GM12878 (cell line): ENCODE measurements around the gene CBX8. TPM values are rescaled to one million over a fixed set of nuclear protein-coding genes. Genes with fewer than 3 reads are reported as not detected.

ENCODE experiments used
- FOS ChIP-seq: IDR thresholded peaks from 3 replicates; pipeline ENCODE4 v1.6.1; 2011; ENCODE audit warnings: borderline replicate concordance; ENCODE audit not compliant: insufficient read length; ENCODE audit errors: extremely low read depth
- JUNB ChIP-seq: IDR thresholded peaks from 2 replicates; pipeline ENCODE4 v1.6.1; 2016; ENCODE audit warnings: antibody characterized with exemption, mild to moderate bottlenecking
- SMAD5 ChIP-seq: IDR thresholded peaks from 2 replicates; pipeline ENCODE4 v1.6.1; 2016; ENCODE audit warnings: antibody characterized with exemption, low read depth
- SREBF2 ChIP-seq: IDR thresholded peaks from 2 replicates; pipeline ENCODE4 v1.6.1; 2012; ENCODE audit warnings: mild to moderate bottlenecking, low read length
- STAT3 ChIP-seq: IDR thresholded peaks from 2 replicates; pipeline ENCODE4 v1.6.1; 2011; ENCODE audit warnings: low read depth, low read length, improper control_type of control experiment
- TCF3 ChIP-seq: IDR thresholded peaks from 2 replicates; pipeline ENCODE4 v1.6.1; 2012; ENCODE audit warnings: low read depth, mild to moderate bottlenecking, low read length, borderline replicate concordance; ENCODE audit not compliant: insufficient read depth
- TCF7 ChIP-seq: IDR thresholded peaks from 2 replicates; pipeline ENCODE4 v1.6.1; 2014; ENCODE audit warnings: antibody characterized with exemption, borderline replicate concordance
- ZBTB33 ChIP-seq: fragments of 450-650 bp; IDR thresholded peaks from 2 replicates; pipeline ENCODE4 v1.6.1; 2017; ENCODE audit warnings: mild to moderate bottlenecking
- polyA plus RNA-seq, 11 experiments: library from polyadenylated mRNA; depleted of rRNA in 4 of 11; unstranded in 6 of 11; stranded (reverse) in 5 of 11; fragments of >200 nt; fragmentation: Nextera tagmentation in 4 of 11; fragmentation: Illumina TruSeq in 1 of 11; extraction: Ambion mirVana in 4 of 11; extraction: Trizol in 1 of 11; gene quantifications; 1 replicate in 1 of 11; 2 replicates in 10 of 11; pipeline versions ENCODE4 v1.2.1 to v1.2.3, GENCODE V29; 2011 to 2016; ENCODE audit warnings: inconsistent platforms in 2 of 11, missing spikeins in 2 of 11, low read depth in 1 of 11
- total RNA-seq, 4 experiments: library from RNA; depleted of rRNA in 3 of 4; stranded (reverse); fragments of >200 nt in 3 of 4; fragmentation: Illumina TruSeq in 1 of 4; extraction: Trizol in 1 of 4; gene quantifications; 2 replicates each; pipeline versions ENCODE4 v1.2.1 to v1.2.3, GENCODE V29; 2013 to 2021
- TF ChIP-seq, protein P1 (sequence below): fragments of 450-650 bp; formaldehyde crosslinking; IDR thresholded peaks from 2 replicates; pipeline ENCODE4 v1.5.0; 2022; ENCODE audit warnings: mild to moderate bottlenecking, missing genetic modification characterization
- TF ChIP-seq, protein P2 (sequence below): IDR thresholded peaks from 2 replicates; pipeline ENCODE4 v1.6.1; 2011; ENCODE audit warnings: low read depth, low read length, improper control_type of control experiment, borderline replicate concordance
- TF ChIP-seq, protein P3 (sequence below): IDR thresholded peaks from 2 replicates; pipeline ENCODE4 v1.6.1; 2012; ENCODE audit warnings: low read depth, low read length, improper control_type of control experiment
- TF ChIP-seq, protein P4 (sequence below): IDR thresholded peaks from 2 replicates; pipeline ENCODE4 v1.6.1; 2011; ENCODE audit warnings: mild to moderate bottlenecking, low read depth, low read length, moderate library complexity; ENCODE audit not compliant: insufficient replicate concordance

The CBX8 gene
- total and polyA plus RNA-seq, 10 of the 15 experiments (the other 5 are each of a cell fraction or from before 2014, with no cell fraction given), result 0.03 to 6.7 (median 1.9) TPM

- TF ChIP-seq SREBF2, result no peak
- no peak for TF ChIP-seq JUNB
- TF ChIP-seq ZBTB33, result no peak
- no peak for TF ChIP-seq SMAD5
- TF ChIP-seq, protein P1, sequence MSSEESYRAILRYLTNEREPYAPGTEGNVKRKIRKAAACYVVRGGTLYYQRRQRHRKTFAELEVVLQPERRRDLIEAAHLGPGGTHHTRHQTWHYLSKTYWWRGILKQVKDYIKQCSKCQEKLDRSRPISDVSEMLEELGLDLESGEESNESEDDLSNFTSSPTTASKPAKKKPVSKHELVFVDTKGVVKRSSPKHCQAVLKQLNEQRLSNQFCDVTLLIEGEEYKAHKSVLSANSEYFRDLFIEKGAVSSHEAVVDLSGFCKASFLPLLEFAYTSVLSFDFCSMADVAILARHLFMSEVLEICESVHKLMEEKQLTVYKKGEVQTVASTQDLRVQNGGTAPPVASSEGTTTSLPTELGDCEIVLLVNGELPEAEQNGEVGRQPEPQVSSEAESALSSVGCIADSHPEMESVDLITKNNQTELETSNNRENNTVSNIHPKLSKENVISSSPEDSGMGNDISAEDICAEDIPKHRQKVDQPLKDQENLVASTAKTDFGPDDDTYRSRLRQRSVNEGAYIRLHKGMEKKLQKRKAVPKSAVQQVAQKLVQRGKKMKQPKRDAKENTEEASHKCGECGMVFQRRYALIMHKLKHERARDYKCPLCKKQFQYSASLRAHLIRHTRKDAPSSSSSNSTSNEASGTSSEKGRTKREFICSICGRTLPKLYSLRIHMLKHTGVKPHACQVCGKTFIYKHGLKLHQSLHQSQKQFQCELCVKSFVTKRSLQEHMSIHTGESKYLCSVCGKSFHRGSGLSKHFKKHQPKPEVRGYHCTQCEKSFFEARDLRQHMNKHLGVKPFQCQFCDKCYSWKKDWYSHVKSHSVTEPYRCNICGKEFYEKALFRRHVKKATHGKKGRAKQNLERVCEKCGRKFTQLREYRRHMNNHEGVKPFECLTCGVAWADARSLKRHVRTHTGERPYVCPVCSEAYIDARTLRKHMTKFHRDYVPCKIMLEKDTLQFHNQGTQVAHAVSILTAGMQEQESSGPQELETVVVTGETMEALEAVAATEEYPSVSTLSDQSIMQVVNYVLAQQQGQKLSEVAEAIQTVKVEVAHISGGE (CRISPR knock-in tag), result no peak
- no peak for TF ChIP-seq TCF3
- no peak for TF ChIP-seq TCF7
- TF ChIP-seq, protein P2, sequence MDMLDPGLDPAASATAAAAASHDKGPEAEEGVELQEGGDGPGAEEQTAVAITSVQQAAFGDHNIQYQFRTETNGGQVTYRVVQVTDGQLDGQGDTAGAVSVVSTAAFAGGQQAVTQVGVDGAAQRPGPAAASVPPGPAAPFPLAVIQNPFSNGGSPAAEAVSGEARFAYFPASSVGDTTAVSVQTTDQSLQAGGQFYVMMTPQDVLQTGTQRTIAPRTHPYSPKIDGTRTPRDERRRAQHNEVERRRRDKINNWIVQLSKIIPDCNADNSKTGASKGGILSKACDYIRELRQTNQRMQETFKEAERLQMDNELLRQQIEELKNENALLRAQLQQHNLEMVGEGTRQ, result no peak
- no peak for TF ChIP-seq FOS
- TF ChIP-seq, protein P3, sequence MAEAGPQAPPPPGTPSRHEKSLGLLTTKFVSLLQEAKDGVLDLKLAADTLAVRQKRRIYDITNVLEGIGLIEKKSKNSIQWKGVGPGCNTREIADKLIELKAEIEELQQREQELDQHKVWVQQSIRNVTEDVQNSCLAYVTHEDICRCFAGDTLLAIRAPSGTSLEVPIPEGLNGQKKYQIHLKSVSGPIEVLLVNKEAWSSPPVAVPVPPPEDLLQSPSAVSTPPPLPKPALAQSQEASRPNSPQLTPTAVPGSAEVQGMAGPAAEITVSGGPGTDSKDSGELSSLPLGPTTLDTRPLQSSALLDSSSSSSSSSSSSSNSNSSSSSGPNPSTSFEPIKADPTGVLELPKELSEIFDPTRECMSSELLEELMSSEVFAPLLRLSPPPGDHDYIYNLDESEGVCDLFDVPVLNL, result no peak
- no peak for TF ChIP-seq STAT3
- TF ChIP-seq, protein P4, sequence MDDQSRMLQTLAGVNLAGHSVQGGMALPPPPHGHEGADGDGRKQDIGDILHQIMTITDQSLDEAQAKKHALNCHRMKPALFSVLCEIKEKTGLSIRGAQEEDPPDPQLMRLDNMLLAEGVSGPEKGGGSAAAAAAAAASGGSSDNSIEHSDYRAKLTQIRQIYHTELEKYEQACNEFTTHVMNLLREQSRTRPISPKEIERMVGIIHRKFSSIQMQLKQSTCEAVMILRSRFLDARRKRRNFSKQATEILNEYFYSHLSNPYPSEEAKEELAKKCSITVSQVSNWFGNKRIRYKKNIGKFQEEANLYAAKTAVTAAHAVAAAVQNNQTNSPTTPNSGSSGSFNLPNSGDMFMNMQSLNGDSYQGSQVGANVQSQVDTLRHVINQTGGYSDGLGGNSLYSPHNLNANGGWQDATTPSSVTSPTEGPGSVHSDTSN, result no peak
Measured at GRCh38 chr17:79789943-79790804, 6.7 kb downstream of the CBX8 start (continued).
